GM12801 (cell line): ENCODE results near the gene ABCA9.

Experiments
- CTCF ChIP-seq: IDR thresholded peaks from one replicate; pipeline ENCODE4 v1.5.1; 2011; ENCODE audit warnings: control low read depth; ENCODE audit not compliant: insufficient read length; ENCODE audit errors: extremely low read depth

The ABCA9 gene

GRCh38 chr17:69069226-69069750 is 8.6 kb upstream of the ABCA9 start:
- no peak for TF ChIP-seq CTCF

DNA sequence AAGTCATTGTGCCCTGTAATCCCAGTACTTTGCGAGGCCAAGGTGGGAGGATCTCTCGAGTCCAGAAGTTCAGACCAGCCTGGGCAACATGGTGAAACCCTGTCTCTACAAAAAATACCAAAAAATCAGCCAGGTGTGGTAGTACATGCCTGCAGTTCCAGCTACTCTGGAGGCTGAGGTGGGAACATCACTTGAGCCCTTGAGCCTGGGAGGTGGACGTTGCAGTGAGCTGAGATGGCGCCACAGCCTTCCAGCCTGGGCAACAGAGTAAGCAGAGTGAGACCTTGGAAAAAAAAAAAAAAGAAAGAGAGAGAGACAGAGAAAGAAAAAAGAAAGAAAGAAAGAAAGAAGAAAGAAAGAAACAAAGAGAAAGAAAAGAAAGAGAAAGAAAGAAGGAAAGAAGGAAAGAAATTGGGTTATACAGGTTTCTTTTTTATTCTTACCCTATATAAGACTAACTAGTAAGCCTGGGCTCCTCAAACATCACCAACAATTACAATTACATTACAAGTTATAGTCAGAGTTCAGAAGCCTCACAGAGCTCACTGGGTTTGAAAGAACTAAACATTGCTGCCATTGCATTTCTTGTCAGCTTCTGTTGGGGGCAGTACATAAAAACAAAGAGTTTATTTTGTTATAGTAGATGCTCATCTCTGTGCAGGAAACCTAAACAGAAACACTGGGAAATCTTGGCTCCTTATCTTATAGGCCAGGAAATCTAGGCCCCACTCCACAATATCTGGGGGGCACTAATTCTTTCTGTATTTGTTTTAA is 6.7 kb upstream of the ABCA9 start:
- no peak for TF ChIP-seq CTCF

DNA sequence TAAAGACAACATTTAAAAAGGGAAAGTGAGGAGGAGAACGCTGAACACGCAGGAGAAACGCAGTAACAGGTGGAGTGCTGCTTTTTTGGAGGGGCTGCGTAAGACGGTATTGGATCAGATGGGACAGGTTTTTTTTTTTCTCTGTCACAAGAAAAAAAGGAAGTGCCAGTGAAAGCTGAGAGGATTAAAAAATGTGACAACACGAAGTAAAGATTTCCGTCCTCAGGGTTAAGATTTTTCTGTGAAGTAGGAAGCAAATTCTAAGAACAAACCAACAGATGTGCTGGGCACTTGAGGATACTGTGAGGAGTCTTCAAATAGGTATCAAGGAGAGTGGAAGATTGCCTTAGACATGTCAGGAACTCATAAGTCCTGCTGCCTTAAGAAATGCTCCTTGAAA is 5.8 kb upstream of the ABCA9 start:
- TF ChIP-seq CTCF, result no peak

- TF ChIP-seq CTCF, result no peak
These were observed 4.4 kb upstream of the ABCA9 start for GRCh38 chr17:69065113-69065512.

DNA sequence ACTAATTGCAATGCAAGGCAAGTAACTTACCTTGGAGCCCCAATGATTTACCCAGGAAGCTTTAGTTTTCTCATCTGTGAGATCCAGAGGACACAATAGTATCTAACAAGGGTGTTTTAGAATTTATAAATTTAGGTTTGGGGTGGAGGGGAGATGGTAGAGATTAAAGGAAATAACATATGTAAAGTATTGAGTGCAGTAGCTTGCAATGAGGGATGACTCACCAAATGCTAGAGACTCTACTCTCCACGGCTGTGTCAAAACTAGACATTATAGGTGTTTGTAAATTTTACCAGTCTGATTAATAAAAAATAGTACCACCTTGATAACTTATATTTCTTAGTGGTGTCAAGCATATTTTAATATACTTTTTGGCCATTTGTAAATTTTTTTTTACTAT is 3.7 kb upstream of the ABCA9 start:
- no peak for TF ChIP-seq CTCF

GRCh38 chr17:69064001-69064400 is 3.3 kb upstream of the ABCA9 start:
- no peak for TF ChIP-seq CTCF

GRCh38 chr17:69062860-69063581 is 2.3 kb upstream of the ABCA9 start:
- TF ChIP-seq CTCF, result no peak
